ENCODE measurements around the gene MAP7D3.

MAP7D3 gene

GRCh38 chrX:136194536-136194935 lies 56.7 kb downstream of the MAP7D3 start (continued):
- no peak for TF ChIP-seq ZNF214 (tag by site-specific recombination; IDR thresholded peaks at IDR 0.05; ENCODE audit: borderline replicate concordance)
- no peak for TF ChIP-seq ZNF302 (tag by site-specific recombination; IDR thresholded peaks at IDR 0.05; ENCODE audit: low read depth)

DNA sequence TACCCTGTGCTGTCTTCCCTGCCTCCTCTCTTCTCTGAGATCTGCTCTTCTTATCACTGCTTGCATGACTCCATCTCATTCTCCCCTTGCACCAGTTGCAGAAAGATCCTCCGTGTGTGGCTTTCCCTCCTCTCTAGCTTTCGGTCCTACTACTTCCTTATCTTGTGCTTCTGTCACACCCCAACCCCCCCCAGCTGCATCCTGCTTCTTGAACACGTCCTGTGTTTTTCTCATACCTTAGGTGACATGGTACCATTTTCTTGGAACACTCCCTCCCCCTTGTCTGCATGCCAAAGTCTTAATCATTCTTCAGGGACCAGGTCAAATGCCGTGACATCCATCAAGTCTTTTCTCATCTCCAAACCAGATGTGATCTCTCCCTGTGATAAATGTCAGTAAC lies 57.4 kb downstream of the MAP7D3 start:
- peaks cover 0 to 4% of the 10 kb centered on the region in 2 experiments; a peak in 1 of 3 replicates for H3K36me3 ChIP-seq (ENCODE audit: control insufficient read depth in 2 of 2, insufficient read depth in 1 of 2, low read length in 2 of 2)
- POLR2A ChIA-PET, result no interaction called here
- H3K27ac ChIP-seq (ENCODE audit: extremely low read depth, low read depth, low read length), result no peak overlapping the region
- no peaks in the 10 kb centered on the region for H3K9me3 ChIP-seq (ENCODE audit: control insufficient read depth, insufficient read depth, low read depth, low read length)
- TF ChIP-seq ZNF24 (tag by site-specific recombination; IDR thresholded peaks at IDR 0.05), result no peak
- no peak for TF ChIP-seq WT1 (tag by site-specific recombination; IDR thresholded peaks at IDR 0.05)
- TF ChIP-seq, protein P1, sequence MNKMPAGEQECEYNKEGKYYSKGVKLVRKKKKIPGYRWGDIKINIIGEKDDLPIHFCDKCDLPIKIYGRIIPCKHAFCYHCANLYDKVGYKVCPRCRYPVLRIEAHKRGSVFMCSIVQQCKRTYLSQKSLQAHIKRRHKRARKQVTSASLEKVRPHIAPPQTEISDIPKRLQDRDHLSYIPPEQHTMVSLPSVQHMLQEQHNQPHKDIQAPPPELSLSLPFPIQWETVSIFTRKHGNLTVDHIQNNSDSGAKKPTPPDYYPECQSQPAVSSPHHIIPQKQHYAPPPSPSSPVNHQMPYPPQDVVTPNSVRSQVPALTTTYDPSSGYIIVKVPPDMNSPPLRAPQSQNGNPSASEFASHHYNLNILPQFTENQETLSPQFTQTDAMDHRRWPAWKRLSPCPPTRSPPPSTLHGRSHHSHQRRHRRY (tag by site-specific recombination; IDR thresholded peaks at IDR 0.05), result no peak
- TF ChIP-seq ZNF366 (tag by site-specific recombination; conservative IDR thresholded peaks at IDR 0.05), result no peak
- TF ChIP-seq ATF2 (tag by site-specific recombination; IDR thresholded peaks at IDR 0.05; ENCODE audit: low read depth), result no peak
- no peak for TF ChIP-seq ZNF184 (tag by site-specific recombination; IDR thresholded peaks at IDR 0.05)
- no peak for TF ChIP-seq ZNF791 (tag by site-specific recombination; IDR thresholded peaks at IDR 0.05)
- TF ChIP-seq, protein P2, sequence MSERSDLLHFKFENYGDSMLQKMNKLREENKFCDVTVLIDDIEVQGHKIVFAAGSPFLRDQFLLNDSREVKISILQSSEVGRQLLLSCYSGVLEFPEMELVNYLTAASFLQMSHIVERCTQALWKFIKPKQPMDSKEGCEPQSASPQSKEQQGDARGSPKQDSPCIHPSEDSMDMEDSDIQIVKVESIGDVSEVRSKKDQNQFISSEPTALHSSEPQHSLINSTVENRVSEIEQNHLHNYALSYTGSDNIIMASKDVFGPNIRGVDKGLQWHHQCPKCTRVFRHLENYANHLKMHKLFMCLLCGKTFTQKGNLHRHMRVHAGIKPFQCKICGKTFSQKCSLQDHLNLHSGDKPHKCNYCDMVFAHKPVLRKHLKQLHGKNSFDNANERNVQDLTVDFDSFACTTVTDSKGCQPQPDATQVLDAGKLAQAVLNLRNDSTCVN (tag by site-specific recombination; optimal IDR thresholded peaks at IDR 0.05), result no peak
- no peak for TF ChIP-seq ZNF776 (tag by site-specific recombination; IDR thresholded peaks at IDR 0.05; ENCODE audit: borderline replicate concordance)
- TF ChIP-seq KLF16 (tag by site-specific recombination; IDR thresholded peaks at IDR 0.05), result no peak
- TF ChIP-seq ZNF664 (tag by site-specific recombination; IDR thresholded peaks at IDR 0.05), result no peak
- no peak for TF ChIP-seq ZNF248 (tag by site-specific recombination; IDR thresholded peaks at IDR 0.05)
- H3K4me1 ChIP-seq (ENCODE audit: control insufficient read depth, insufficient read depth, low read length), result no peaks in the 10 kb centered on the region
- H3K4me3 ChIP-seq (ENCODE audit: low read depth, low read length), result no peak overlapping the region
- CTCF ChIA-PET, result no interaction called here

DNA sequence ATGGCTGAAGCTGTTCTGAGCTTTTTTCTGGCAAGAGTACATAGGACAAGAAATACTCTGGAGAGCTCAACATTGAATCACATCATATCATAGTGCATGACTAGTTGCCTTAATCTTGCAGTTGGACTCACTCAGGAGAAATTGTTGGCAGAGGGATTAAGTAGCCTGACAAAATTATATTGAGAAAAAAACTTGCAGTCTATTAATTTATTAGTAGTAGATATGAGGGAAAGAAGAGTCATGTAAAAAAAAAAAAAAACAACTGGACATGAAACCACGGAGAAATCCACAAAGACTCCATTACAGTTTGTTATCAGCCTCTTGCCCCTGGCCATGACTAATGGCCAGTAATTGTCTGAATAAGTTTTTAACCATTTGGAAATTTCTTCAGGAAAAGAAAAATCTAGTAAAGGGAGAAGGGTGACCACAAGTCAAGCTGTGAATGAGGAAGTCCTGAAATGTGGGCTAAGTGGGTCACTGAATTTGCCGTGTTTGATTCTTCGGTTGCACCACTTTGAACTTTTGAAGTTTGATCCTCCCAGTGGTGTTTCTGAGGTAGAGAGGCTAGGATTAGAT lies 58.3 kb downstream of the MAP7D3 start:
- no peaks in the 10 kb centered on the region for H3K4me1 ChIP-seq (ENCODE audit: control insufficient read depth, insufficient read depth, low read length)
- CTCF ChIA-PET, result no interaction called here
- H3K36me3 ChIP-seq (ENCODE audit: control insufficient read depth in 2 of 2, insufficient read depth in 1 of 2, low read length in 2 of 2), result peaks cover 0 to 4% of the 10 kb centered on the region in 2 experiments; a peak in 1 of 3 replicates
- no peak for TF ChIP-seq ZNF146 (tag by site-specific recombination; IDR thresholded peaks at IDR 0.05)
- TF ChIP-seq AEBP2 (tag by site-specific recombination; IDR thresholded peaks at IDR 0.05; ENCODE audit: borderline replicate concordance), result no peak
- 0 out of 2 replicates have a peak, but pooled peaks have one; percentile 27 for TF ChIP-seq PRDM6 (tag by site-specific recombination; IDR thresholded peaks at IDR 0.05)
- TF ChIP-seq ZNF621 (tag by site-specific recombination; IDR thresholded peaks at IDR 0.05), result no peak
- no peak overlapping the region for H3K27ac ChIP-seq (ENCODE audit: extremely low read depth, low read depth, low read length)
- POLR2A ChIA-PET, result no interaction called here
- no peaks in the 10 kb centered on the region for H3K9me3 ChIP-seq (ENCODE audit: control insufficient read depth, insufficient read depth, low read depth, low read length)
- no peak overlapping the region for H3K4me3 ChIP-seq (ENCODE audit: low read depth, low read length)

Measured in HEK293 (cell line).